AG08395 (cell line): ENCODE data around the gene ZFP36L2.

Experiments used
- DNase-seq: peaks from one replicate; pipeline ENCODE4 v3.0.0; 2012; ENCODE audit warnings: mixed read lengths, low spot score

ZFP36L2 gene

GRCh38 chr2:43186321-43186678, 40.1 kb downstream of the ZFP36L2 start:
- no peak for DNase-seq

DNA sequence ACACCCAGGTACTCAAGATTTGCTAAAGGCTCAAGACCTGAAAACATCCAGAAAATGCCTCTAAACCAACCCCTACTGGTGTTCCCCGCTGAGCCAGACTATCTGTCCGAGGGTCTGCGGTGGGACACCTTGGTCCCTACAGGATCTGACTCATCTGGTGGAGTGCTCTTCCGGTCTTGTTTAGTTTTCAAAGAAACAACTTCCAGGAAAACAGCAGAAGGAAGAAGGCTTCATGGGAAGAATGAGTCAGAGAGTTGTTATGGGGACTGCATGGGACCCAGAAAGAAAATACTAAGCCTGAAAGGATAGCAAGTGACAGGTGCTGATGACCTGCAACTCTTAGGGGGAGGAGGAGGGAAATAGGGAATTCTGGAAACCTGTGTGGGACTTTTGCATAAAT, 41.3 kb downstream of the ZFP36L2 start:
- no peak for DNase-seq

GRCh38 chr2:43184339-43184895, 42.0 kb downstream of the ZFP36L2 start:
- peak; percentile 40 for DNase-seq

GRCh38 chr2:43183743-43184142, 42.7 kb downstream of the ZFP36L2 start:
- no peak for DNase-seq

DNA sequence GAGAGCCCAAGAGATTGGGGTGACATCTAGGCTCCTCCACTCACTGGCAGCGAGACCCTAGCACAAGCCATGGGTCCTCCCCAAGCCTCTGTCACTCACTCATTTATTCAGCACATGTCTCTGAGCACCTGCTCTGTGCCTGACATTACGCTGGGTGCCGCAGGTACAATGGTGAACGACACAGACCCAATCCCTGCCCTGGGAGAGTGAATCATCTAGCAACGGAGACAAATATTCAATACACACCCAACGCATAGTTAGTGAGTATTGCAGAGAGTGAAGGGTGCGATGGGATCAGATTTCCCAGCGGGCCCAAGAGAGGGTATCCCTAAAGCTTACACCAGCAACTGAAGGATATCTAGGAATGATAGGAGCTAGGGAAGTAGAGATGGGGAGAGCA, 45.5 kb downstream of the ZFP36L2 start:
- DNase-seq = no peak

DNA sequence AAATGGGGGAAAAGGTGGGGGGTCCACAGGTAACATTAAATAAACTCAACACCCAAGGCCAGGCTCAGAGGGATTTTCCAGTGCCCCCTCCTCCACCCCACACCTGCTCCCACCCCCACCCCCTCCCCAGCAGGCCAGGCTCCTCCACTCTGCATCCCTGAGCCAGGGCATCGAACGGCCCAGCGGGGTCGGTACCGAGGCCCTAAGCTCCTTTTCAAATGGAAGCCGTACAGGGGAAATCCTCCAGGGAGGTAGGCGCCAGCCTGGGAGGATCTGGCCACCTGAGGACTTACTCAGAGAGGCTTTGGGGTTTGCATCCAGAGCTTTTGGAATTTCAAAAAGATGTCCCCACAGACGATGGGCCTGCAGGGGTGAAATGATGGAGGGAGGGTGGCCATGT, 46.5 kb downstream of the ZFP36L2 start:
- DNase-seq = no peak

GRCh38 chr2:43178602-43179542, 47.5 kb downstream of the ZFP36L2 start:
- peak; percentile 91 for DNase-seq

DNA sequence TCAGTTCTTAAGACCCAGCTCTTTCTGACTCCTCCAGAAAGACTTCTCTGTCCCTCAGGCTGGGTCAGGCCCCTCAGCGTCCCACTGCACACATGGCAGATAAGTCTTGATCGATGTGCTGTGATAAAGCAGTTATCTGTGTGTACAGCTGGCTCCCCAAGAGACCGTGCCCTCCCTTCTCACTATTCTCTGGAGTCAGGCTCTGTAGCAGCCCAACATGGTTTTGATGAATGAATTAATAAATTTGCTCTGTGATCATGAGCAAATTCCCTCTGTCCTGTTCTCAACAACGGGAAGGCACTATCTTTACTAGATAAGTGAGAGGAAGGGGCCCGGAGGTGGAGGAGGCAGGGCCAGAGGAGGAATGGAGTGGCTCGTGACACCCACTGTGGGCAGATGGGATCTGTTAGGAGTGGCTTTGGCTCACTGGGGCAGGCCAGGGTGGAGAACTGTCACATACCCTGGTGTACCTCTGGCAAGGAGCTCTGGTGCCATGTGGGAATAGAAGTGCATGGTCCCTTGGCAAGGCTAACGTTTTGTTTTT, 48.3 kb downstream of the ZFP36L2 start:
- DNase-seq = no peak

- DNase-seq = no peak
Measured at GRCh38 chr2:43176449-43176848, 50.0 kb downstream of the ZFP36L2 start.

DNA sequence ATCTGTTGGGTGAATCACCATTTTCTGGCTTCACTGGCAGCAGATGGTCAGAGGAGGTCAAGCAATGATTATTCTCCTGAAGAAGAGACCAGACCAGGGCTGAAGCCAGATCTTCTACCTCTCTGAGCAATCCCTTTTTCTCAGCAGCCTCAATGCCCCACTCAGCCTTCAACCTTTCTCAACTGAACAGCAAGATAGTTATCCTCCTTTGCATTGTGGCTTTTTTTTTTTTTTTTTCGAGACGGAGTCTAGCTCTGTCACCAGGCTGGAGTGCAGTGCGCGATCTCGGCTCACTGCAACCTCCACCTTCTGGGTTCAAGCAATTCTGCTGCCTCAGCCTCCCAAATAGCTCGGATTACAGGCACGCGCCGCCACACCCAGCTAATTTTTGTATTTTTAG, 50.5 kb downstream of the ZFP36L2 start:
- no peak for DNase-seq

DNA sequence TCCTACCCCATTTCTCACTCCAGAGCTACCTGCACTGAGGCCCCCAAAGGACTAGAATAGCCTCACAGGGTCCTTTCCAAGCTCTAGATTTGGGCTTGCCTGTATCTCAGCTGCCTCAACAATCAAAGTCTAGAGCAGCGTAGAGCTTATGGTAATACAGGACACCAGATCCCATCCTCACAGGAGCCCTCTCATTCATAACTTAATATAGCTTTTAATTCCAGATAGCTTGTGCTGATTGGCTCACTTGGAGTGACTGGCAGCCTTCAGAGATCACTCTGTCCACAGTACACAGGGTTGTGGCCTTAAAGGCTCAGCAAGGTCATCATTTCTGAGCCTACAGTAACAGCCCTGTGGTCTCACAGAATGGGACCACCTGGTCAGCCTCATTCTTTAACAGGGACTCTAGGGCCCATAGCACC, 51.4 kb downstream of the ZFP36L2 start:
- DNase-seq = no peak

- DNase-seq = no peak
Measured at GRCh38 chr2:43174368-43174916, 52.0 kb downstream of the ZFP36L2 start.
